Measurements from ENCODE around the gene CASZ1.

- TF ChIP-seq CTCF (IDR thresholded peaks at IDR 0.05) = no peak
- TF ChIP-seq ZFX (IDR thresholded peaks at IDR 0.05; ENCODE audit: borderline replicate concordance) = no peak
Observed at GRCh38 chr1:10713614-10714013, 82.8 kb downstream of the CASZ1 start.
